ENCODE data around the gene SLC8A3.

DNA sequence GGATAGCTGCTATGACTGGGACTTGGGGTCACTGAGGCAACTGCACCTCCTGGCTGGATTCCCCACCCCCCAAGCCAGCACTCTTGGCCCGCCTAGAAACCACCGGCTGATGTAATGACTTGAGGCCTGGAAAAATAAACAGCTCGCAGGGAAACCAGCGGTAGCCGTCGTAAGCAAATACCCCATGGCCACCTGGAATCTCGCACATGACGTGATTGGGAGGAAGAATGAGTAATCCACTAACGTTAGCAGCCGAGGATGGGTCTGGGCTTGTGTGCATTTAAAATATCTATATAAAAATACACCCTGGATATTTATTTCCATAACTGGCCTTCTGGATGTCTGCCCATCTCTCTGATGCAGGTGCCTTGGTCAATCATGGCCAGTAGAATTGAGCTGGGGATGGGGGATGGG, 189.5 kb downstream of the SLC8A3 start:
- TF ChIP-seq, protein P1, sequence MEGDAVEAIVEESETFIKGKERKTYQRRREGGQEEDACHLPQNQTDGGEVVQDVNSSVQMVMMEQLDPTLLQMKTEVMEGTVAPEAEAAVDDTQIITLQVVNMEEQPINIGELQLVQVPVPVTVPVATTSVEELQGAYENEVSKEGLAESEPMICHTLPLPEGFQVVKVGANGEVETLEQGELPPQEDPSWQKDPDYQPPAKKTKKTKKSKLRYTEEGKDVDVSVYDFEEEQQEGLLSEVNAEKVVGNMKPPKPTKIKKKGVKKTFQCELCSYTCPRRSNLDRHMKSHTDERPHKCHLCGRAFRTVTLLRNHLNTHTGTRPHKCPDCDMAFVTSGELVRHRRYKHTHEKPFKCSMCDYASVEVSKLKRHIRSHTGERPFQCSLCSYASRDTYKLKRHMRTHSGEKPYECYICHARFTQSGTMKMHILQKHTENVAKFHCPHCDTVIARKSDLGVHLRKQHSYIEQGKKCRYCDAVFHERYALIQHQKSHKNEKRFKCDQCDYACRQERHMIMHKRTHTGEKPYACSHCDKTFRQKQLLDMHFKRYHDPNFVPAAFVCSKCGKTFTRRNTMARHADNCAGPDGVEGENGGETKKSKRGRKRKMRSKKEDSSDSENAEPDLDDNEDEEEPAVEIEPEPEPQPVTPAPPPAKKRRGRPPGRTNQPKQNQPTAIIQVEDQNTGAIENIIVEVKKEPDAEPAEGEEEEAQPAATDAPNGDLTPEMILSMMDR (IDR thresholded peaks at IDR 0.05): no peak
- TF ChIP-seq POLR2A (IDR thresholded peaks at IDR 0.05): no peak
